HL-60 (cell line): Measurements from ENCODE around the gene IL1B.

Experiments
- DNase-seq, 2 experiments: peaks; one replicate each; pipeline ENCODE4 v3.0.0-alpha.2; 2010 to 2020; ENCODE audit warnings: low read depth in 1 of 2, low spot score in 1 of 2
- H3K27ac ChIP-seq: fragments of 250-450 bp; sonication (Bioruptor Pico); replicated peaks from 2 replicates; pipeline ENCODE4 v1.5.1; 2020; ENCODE audit warnings: mild to moderate bottlenecking, moderate library complexity
- H3K27me3 ChIP-seq: fragments of 250-450 bp; sonication (Bioruptor Pico); 2 replicates; pipeline ENCODE4 v1.5.1; 2021; ENCODE audit warnings: mild to moderate bottlenecking, moderate library complexity; ENCODE audit not compliant: insufficient read depth, poor library complexity, severe bottlenecking
- H3K4me3 ChIP-seq: replicated peaks from 2 replicates; pipeline ENCODE4 v1.5.1; 2011; ENCODE audit warnings: mild to moderate bottlenecking, control low read depth, low read length; ENCODE audit not compliant: insufficient read depth
- CTCF ChIP-seq: IDR thresholded peaks from one replicate; pipeline ENCODE4 v1.5.1; 2011; ENCODE audit warnings: low read length, control low read depth, inconsistent platforms; ENCODE audit not compliant: insufficient read depth
- GABPA ChIP-seq: IDR thresholded peaks from 2 replicates; pipeline ENCODE4 v1.6.1; 2012; ENCODE audit warnings: low read depth
- POLR2AphosphoS5 ChIP-seq: IDR thresholded peaks from 2 replicates; pipeline ENCODE4 v1.6.1; 2012; ENCODE audit warnings: low read depth
- SPI1 ChIP-seq: IDR thresholded peaks from 2 replicates; pipeline ENCODE4 v1.6.1; 2012; ENCODE audit warnings: low read depth, mild to moderate bottlenecking, borderline replicate concordance
- TF ChIP-seq, protein P1 (sequence below): IDR thresholded peaks from 2 replicates; pipeline ENCODE4 v1.6.1; 2012; ENCODE audit warnings: low read depth; ENCODE audit not compliant: insufficient replicate concordance

IL1B gene

DNA sequence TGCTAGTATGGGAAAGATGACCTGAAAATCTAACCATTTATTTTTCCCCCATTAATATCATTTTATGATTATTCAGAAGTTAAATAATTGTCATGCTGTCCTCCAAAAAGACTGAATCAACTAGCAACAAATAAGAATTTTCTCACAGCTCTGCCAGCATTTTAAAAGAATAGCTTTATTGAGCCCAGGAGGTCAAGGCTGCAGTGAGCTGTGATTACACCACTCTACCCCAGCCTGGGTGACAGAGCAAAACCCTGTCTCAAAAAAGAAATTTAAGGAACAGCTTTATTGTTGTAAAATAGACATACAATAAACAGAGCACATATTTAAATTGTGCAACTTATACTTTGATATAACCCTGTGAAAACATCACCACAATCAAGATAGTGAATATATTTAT is 27.5 kb downstream of the IL1B start:
- Histone ChIP-seq H3K4me3 (no peak overlapping the region), H3K27me3 (no peaks in the 10 kb centered on the region), H3K27ac (no peak overlapping the region)
- no peak for DNase-seq
- TF ChIP-seq POLR2AphosphoS5 (no peak), CTCF (no peak), SPI1 (no peak), GABPA (no peak)
- TF ChIP-seq, protein P1, sequence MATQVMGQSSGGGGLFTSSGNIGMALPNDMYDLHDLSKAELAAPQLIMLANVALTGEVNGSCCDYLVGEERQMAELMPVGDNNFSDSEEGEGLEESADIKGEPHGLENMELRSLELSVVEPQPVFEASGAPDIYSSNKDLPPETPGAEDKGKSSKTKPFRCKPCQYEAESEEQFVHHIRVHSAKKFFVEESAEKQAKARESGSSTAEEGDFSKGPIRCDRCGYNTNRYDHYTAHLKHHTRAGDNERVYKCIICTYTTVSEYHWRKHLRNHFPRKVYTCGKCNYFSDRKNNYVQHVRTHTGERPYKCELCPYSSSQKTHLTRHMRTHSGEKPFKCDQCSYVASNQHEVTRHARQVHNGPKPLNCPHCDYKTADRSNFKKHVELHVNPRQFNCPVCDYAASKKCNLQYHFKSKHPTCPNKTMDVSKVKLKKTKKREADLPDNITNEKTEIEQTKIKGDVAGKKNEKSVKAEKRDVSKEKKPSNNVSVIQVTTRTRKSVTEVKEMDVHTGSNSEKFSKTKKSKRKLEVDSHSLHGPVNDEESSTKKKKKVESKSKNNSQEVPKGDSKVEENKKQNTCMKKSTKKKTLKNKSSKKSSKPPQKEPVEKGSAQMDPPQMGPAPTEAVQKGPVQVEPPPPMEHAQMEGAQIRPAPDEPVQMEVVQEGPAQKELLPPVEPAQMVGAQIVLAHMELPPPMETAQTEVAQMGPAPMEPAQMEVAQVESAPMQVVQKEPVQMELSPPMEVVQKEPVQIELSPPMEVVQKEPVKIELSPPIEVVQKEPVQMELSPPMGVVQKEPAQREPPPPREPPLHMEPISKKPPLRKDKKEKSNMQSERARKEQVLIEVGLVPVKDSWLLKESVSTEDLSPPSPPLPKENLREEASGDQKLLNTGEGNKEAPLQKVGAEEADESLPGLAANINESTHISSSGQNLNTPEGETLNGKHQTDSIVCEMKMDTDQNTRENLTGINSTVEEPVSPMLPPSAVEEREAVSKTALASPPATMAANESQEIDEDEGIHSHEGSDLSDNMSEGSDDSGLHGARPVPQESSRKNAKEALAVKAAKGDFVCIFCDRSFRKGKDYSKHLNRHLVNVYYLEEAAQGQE: no peak

- H3K4me3 ChIP-seq: no peak overlapping the region
- DNase-seq: no peak
- no peak overlapping the region for H3K27ac ChIP-seq
- TF ChIP-seq GABPA (no peak), POLR2AphosphoS5 (no peak), CTCF (no peak), SPI1 (no peak)
- TF ChIP-seq, protein P1: no peak
- H3K27me3 ChIP-seq: no peaks in the 10 kb centered on the region
Measured at GRCh38 chr2:112807233-112807807, 29.3 kb downstream of the IL1B start.

DNA sequence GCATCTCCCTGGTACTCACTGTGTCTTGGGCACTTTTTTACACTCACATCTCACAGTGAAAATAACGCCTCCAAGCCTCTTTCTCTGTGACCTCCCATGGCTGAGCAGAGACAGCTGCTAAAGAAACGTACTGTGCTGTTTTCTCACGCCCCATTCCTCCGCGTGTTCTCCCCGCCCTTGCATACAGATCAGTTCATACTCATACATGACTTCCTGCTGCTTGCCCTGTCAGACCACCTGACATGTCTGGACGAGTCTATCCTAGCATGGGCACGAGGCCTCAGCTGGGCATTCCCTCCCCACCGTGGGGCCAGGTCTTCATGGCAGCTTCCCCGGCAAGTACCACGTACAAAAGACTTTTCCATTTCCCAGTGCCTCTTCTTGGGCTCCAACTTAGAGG is 31.0 kb downstream of the IL1B start:
- no peak for DNase-seq
- no peak for TF ChIP-seq CTCF
- TF ChIP-seq SPI1: no peak
- TF ChIP-seq, protein P1: no peak
- no peak for TF ChIP-seq POLR2AphosphoS5
- TF ChIP-seq GABPA: no peak
- H3K27ac ChIP-seq: no peak overlapping the region

More for the DNA sequence above, 31.0 kb downstream of the IL1B start:
- H3K27me3 ChIP-seq: no peaks in the 10 kb centered on the region
- H3K4me3 ChIP-seq: no peak overlapping the region
